Esophagus muscularis mucosa (tissue), 4 donors: ENCODE measurements around the gene SLIT1. TPM values are rescaled to one million over a fixed set of nuclear protein-coding genes. Genes with fewer than 3 reads are reported as not detected.

ENCODE experiments used
- DNase-seq: peaks from one replicate; pipeline ENCODE4 v3.0.0-alpha.2; 2017; ENCODE audit errors: extremely low spot score
- H3K27ac ChIP-seq, 4 donors: fragments of 200-600 bp; sonication (generic); replicated peaks in 1 of 4; 1 replicate in 3 of 4; 2 replicates in 1 of 4; pipeline ENCODE4 v1.5.1; 2016 to 2019; ENCODE audit warnings: mild to moderate bottlenecking in 1 of 4
- H3K27me3 ChIP-seq, 4 donors: fragments of 200-600 bp; sonication (generic); one replicate each; pipeline versions ENCODE4 v1.5.1 to v1.6.0; 2016 to 2019
- H3K36me3 ChIP-seq, 4 donors: fragments of 200-600 bp; sonication (generic); one replicate each; pipeline ENCODE4 v1.5.1; 2016 to 2019
- H3K4me1 ChIP-seq, 4 donors: fragments of 200-600 bp; sonication (generic); one replicate each; pipeline ENCODE4 v1.5.1; 2016 to 2019
- H3K4me3 ChIP-seq, 4 donors: fragments of 200-600 bp; sonication (generic); 1 replicate in 2 of 4; 2 replicates in 2 of 4; pipeline ENCODE4 v1.5.1; 2016 to 2019; ENCODE audit warnings: mild to moderate bottlenecking in 4 of 4, moderate library complexity in 1 of 4
- H3K9me3 ChIP-seq, 4 donors: fragments of 200-600 bp; sonication (generic); 1 replicate in 3 of 4; 2 replicates in 1 of 4; pipeline ENCODE4 v1.5.1; 2016 to 2019
- EP300 ChIP-seq: sonication (generic); formaldehyde crosslinking; IDR thresholded peaks from one replicate; pipeline ENCODE4 v1.6.1; 2017; ENCODE audit warnings: antibody characterized with exemption
- POLR2A ChIP-seq: fragments of 450-650 bp; IDR thresholded peaks from one replicate; pipeline ENCODE4 v1.6.1; 2017; ENCODE audit warnings: antibody characterized with exemption, moderate library complexity, mild to moderate bottlenecking, low read depth
- POLR2AphosphoS5 ChIP-seq, 2 donors: sonication (generic); formaldehyde crosslinking; IDR thresholded peaks; one replicate each; pipeline ENCODE4 v1.6.1; 2017; ENCODE audit warnings: antibody characterized with exemption in 2 of 2
- WGBS: methylation state at CpG from one replicate; pipeline ENCODE4 v1.1.5; 2018; 5-methylcytosine and 5-hydroxymethylcytosine counted together
- intact Hi-C: fragments of 100-400 bp; cut with DNase I; formaldehyde crosslinking; loops from one replicate; pipeline ENCODE4 v1.15.1; 2023
- total RNA-seq, 4 donors: library from RNA; depleted of rRNA; stranded (reverse); fragments of >200 nt; gene quantifications; one replicate each; pipeline versions ENCODE4 v1.1.0 to v1.2.1, GENCODE V29; 2016
- TF ChIP-seq, protein P1 (sequence below), 3 experiments: fragments of 200-600 bp in 2 of 3; fragments of 450-650 bp in 1 of 3; sonication (generic) in 2 of 3; IDR thresholded peaks; one replicate each; pipeline ENCODE4 v1.5.1; 2017 to 2019; ENCODE audit warnings: antibody characterized with exemption in 3 of 3, mild to moderate bottlenecking in 2 of 3, moderate library complexity in 1 of 3

Gene SLIT1
- total RNA-seq, 4 donors from 2014 or later, result 0.13 to 0.42 (median 0.31) TPM

DNA sequence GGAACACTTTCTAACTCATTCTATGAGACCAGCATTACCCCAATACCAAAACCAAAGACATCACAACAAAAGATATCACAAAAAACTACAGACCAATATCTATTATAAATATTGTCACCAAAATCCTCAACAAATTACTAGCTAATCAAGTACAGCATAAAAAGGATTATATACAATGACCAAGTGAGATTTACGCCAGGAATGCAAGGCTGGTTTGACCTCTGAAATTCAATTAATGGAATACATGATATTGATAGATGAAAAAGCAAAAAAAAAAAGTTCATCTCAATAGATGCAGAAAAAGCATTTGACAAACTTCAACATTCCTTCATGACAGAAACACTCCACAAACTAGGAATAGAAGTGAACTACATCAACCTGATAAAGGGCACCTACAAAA, 178.3 kb downstream of the SLIT1 start:
- no peak for DNase-seq
- Histone ChIP-seq H3K9me3 (peaks cover 0 to 19% (median 16%) of the 10 kb centered on the region in 4 donors), H3K27me3 (no peaks in the 10 kb centered on the region), H3K36me3 (no peaks in the 10 kb centered on the region), H3K4me1 (no peaks in the 10 kb centered on the region), H3K4me3 (no peak overlapping the region), H3K27ac (no peak overlapping the region)
- intact Hi-C loops, result no loop called here
- TF ChIP-seq EP300 (no peak), POLR2A (no peak), POLR2AphosphoS5 (IDR thresholded peaks at IDR 0.05) (no peak)
- TF ChIP-seq, protein P1, sequence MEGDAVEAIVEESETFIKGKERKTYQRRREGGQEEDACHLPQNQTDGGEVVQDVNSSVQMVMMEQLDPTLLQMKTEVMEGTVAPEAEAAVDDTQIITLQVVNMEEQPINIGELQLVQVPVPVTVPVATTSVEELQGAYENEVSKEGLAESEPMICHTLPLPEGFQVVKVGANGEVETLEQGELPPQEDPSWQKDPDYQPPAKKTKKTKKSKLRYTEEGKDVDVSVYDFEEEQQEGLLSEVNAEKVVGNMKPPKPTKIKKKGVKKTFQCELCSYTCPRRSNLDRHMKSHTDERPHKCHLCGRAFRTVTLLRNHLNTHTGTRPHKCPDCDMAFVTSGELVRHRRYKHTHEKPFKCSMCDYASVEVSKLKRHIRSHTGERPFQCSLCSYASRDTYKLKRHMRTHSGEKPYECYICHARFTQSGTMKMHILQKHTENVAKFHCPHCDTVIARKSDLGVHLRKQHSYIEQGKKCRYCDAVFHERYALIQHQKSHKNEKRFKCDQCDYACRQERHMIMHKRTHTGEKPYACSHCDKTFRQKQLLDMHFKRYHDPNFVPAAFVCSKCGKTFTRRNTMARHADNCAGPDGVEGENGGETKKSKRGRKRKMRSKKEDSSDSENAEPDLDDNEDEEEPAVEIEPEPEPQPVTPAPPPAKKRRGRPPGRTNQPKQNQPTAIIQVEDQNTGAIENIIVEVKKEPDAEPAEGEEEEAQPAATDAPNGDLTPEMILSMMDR (IDR thresholded peaks at IDR 0.05), result no peak
- WGBS, result 100% methylated on average over 1 of the region's 1 CpG

DNA sequence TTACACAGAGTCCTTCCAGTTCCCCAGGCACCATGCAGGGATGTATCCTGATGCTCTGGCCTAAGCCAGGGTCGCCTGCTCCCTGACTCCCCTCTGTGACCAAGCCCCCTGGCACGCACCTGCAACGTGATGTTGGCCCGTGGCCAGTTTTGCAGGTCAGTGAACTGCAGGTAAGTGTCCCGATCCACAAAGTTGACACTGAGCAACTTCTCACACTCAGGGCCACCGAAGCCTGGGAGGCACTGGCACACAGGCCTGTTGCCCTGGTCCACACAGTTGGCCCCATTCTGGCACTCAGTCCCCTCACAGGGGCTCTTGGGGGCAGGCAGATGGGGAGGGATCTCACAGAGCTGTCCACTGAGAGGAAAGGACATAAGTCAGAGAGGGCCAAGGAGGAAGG, 179.4 kb downstream of the SLIT1 start:
- TF ChIP-seq POLR2AphosphoS5 (IDR thresholded peaks at IDR 0.05) (no peak), EP300 (no peak), POLR2A (no peak)
- TF ChIP-seq, protein P1 (IDR thresholded peaks at IDR 0.05), result no peak
- Histone ChIP-seq H3K27ac (no peak overlapping the region), H3K4me1 (no peaks in the 10 kb centered on the region), H3K27me3 (no peaks in the 10 kb centered on the region), H3K9me3 (peaks cover 0 to 19% (median 16%) of the 10 kb centered on the region in 4 donors), H3K36me3 (no peaks in the 10 kb centered on the region), H3K4me3 (no peak overlapping the region)
- no peak for DNase-seq
- WGBS, result no CpG with 5 or more reads among the region's 6 CpGs
- intact Hi-C loops, result no loop called here

DNA sequence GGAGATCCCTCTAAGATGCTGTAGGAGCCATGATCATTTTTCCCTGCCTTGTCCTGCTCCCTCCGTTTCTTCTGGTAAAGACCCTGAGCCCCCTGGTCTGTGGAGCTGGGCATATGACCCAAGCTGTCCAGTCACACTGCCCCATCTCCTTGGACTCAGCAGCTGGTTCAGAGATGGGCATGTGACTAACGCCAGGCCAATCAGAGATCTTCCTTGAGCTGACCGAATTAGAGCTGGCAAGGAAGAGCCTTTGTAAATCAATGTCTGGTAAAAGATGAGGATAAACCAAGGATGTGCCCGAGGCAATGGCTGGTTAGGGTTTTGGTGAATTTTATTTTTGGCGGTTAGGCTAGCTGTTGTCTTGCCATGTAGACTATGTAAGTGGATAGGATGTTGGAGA, 180.4 kb downstream of the SLIT1 start:
- Histone ChIP-seq H3K4me1 (no peaks in the 10 kb centered on the region), H3K27me3 (no peaks in the 10 kb centered on the region), H3K36me3 (no peaks in the 10 kb centered on the region), H3K4me3 (no peak overlapping the region), H3K27ac (no peak overlapping the region), H3K9me3 (peaks cover 0 to 19% (median 16%) of the 10 kb centered on the region in 4 donors)
- DNase-seq, result no peak
- whole genome bisulfite sequencing, result 97% methylated on average over 5 of the region's 5 CpGs
- TF ChIP-seq POLR2AphosphoS5 (IDR thresholded peaks at IDR 0.05), result no peak
- no peak for TF ChIP-seq POLR2A
- TF ChIP-seq, protein P1 (IDR thresholded peaks at IDR 0.05), result no peak
- intact Hi-C loops, result no loop called here

DNA sequence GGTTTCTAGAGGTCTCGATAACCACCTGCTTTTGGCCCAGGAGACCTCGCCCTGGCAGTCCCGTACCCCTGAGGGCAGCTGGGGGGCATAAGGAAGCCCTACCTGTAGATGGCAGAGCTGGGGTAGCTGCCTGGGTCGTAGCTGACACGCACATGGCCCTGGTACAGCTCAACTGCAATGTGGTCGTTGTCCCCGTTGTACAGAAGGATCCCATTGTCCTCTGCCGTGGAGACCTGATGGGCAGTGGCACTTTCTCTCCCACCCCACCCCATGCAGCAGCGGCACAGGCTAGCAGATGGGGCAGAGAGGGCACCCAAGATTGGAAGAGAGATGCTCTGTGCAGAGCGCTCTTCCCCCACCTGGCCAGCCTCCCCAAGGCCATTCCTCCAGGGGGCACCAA, 181.2 kb downstream of the SLIT1 start:
- H3K27ac ChIP-seq, result no peak overlapping the region
- no peak overlapping the region for H3K4me3 ChIP-seq
- intact Hi-C loops, result no loop called here
- TF ChIP-seq POLR2A (no peak), POLR2AphosphoS5 (IDR thresholded peaks at IDR 0.05) (no peak)
- TF ChIP-seq, protein P1 (IDR thresholded peaks at IDR 0.05), result no peak
- 98% methylated on average over 7 of the region's 10 CpGs for WGBS
- H3K27me3 ChIP-seq, result no peaks in the 10 kb centered on the region
- H3K4me1 ChIP-seq, result no peaks in the 10 kb centered on the region
- no peaks in the 10 kb centered on the region for H3K36me3 ChIP-seq
- no peak for DNase-seq
- peaks cover 0 to 19% (median 16%) of the 10 kb centered on the region in 4 donors for H3K9me3 ChIP-seq

DNA sequence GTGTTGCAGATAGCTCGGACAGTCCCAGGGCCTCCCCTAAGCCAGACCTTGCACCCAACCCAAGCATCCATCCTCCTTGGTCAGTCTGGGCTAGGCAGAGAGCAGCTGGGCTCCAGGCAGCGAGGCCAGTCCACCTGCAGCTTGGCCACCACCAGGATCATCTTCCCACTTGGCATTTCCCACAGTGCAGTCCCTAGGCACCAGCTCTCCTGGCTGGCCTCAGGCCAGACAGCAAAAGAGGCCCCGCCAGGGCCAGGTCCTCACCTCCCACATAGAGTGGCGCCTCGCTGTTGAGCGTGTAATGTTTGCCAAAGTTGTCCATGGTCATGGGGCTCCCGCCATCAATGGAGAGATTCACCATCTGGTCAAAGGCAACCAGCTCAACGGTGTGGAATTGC, 182.0 kb downstream of the SLIT1 start:
- DNase-seq, result no peak
- Histone ChIP-seq H3K9me3 (peaks cover 0 to 19% (median 16%) of the 10 kb centered on the region in 4 donors), H3K36me3 (no peaks in the 10 kb centered on the region), H3K4me1 (no peaks in the 10 kb centered on the region), H3K4me3 (no peak overlapping the region), H3K27me3 (no peaks in the 10 kb centered on the region), H3K27ac (no peak overlapping the region)
- TF ChIP-seq, protein P1 (IDR thresholded peaks at IDR 0.05), result no peak
- no peak for TF ChIP-seq EP300
- no peak for TF ChIP-seq POLR2AphosphoS5 (IDR thresholded peaks at IDR 0.05)
- TF ChIP-seq POLR2A, result no peak
- 100% methylated on average over 2 of the region's 8 CpGs for WGBS
- intact Hi-C loops, result no loop called here
